ENCODE measurements around the gene SLC34A3.
"Not testable (repeated sequence)": the region's sequence is repeated elsewhere in the genome, so short reads cannot be mapped to it uniquely, and the experiment has no call there.

Gene SLC34A3

GRCh38 chr9:137231372-137232039 is 805 bp downstream of the SLC34A3 start:
- DNase-seq = no peak

GRCh38 chr9:137232101-137232500 is 1.4 kb downstream of the SLC34A3 start:
- DNase-seq = no peak

GRCh38 chr9:137232510-137232909 is 1.8 kb downstream of the SLC34A3 start:
- no peak for DNase-seq

GRCh38 chr9:137233143-137233980 is 2.7 kb downstream of the SLC34A3 start:
- peak; percentile 37 for DNase-seq

- peak; percentile 43 for DNase-seq
Measured at GRCh38 chr9:137234055-137234697, 3.5 kb downstream of the SLC34A3 start.

GRCh38 chr9:137234758-137235423 is 4.2 kb downstream of the SLC34A3 start:
- DNase-seq = no peak

GRCh38 chr9:137235424-137236237 is 4.9 kb downstream of the SLC34A3 start:
- no peak for DNase-seq

GRCh38 chr9:137236238-137236935 is 5.7 kb downstream of the SLC34A3 start:
- DNase-seq = peak; percentile 93

- DNase-seq = peak; percentile 48
Measured at GRCh38 chr9:137236936-137237421, 6.3 kb downstream of the SLC34A3 start.

GRCh38 chr9:137237759-137238726 is 7.3 kb downstream of the SLC34A3 start:
- peak; percentile 85 for DNase-seq

- DNase-seq = not testable (repeated sequence)
Measured at GRCh38 chr9:137239541-137240200, 9.0 kb downstream of the SLC34A3 start.

GRCh38 chr9:137240318-137240840 is 9.7 kb downstream of the SLC34A3 start:
- DNase-seq = peak; percentile 92

- peak; percentile 100 for DNase-seq
Measured at GRCh38 chr9:137240841-137241489, 10.3 kb downstream of the SLC34A3 start, which contains the start of gene TUBB4B. Gene TUBB4B, plus strand, starts transcription at chr9:137241287. Its CDS starts 74 bp downstream, at chr9:137241361.

- DNase-seq = peak; percentile 66
Measured at GRCh38 chr9:137241490-137242268, 11.0 kb downstream of the SLC34A3 start.

- DNase-seq = no peak
Measured at GRCh38 chr9:137242269-137243203, 11.8 kb downstream of the SLC34A3 start.

GRCh38 chr9:137243266-137243625 is 12.5 kb downstream of the SLC34A3 start:
- not testable (repeated sequence) for DNase-seq

Data from NCI-H69 (cell line).